ENCODE data around the gene ARL1.
"Not testable (repeated sequence)": the region's sequence is repeated elsewhere in the genome, so short reads cannot be mapped to it uniquely, and the experiment has no call there.

Gene ARL1

GRCh38 chr12:101424620-101425019 is 17.0 kb upstream of the ARL1 start:
- TF ChIP-seq CTCF (IDR thresholded peaks at IDR 0.05; ENCODE audit: low read depth, low read length, missing control alignments): no peak
- DNase-seq (ENCODE audit: low read depth): no peak
- H3K4me3 ChIP-seq (ENCODE audit: low read depth, low read length): no peak overlapping the region

DNA sequence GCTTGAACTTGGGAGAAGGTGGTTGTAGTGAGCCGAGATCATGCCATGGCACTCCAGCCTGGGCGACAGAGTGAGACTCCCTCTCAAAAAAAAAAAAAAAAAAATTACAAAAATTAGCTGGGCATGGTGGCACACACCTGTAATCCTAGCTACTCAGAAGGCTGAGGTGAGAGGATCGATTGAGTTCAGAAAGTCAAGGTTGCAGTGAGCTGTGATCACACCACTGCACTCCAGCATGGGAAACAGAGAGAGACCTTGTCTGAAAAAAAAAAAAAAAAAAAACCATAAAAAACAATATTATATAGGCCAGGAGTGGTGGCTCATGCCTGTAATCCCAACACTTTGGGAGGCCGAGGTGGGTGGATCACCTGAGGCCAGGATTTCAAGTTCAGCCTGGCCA is 14.5 kb upstream of the ARL1 start:
- DNase-seq (ENCODE audit: low read depth); H3K4me3 ChIP-seq (ENCODE audit: low read depth, low read length): not testable (repeated sequence)

DNA sequence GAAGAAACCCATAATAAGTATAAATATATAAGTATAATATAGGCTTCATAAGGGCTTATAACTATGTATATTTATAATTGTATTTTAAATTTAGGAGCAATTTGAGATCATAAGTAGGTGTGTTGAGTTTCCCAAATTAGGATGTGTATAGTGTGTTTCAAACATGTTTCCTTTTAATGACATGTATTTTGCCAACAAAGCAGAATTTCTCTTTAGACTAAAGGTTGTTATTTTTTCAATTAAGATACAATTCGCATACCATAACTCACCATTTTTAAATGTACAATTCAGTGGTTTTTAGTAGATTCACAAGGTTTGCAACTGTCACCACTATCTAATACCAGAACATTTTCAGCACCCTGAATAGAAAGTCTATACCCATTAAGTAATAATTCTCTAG is 7.7 kb upstream of the ARL1 start:
- DNase-seq (ENCODE audit: low read depth): no peak
- TF ChIP-seq CTCF (IDR thresholded peaks at IDR 0.05; ENCODE audit: low read depth, low read length, missing control alignments): no peak
- no peak overlapping the region for H3K4me3 ChIP-seq (ENCODE audit: low read depth, low read length)

DNA sequence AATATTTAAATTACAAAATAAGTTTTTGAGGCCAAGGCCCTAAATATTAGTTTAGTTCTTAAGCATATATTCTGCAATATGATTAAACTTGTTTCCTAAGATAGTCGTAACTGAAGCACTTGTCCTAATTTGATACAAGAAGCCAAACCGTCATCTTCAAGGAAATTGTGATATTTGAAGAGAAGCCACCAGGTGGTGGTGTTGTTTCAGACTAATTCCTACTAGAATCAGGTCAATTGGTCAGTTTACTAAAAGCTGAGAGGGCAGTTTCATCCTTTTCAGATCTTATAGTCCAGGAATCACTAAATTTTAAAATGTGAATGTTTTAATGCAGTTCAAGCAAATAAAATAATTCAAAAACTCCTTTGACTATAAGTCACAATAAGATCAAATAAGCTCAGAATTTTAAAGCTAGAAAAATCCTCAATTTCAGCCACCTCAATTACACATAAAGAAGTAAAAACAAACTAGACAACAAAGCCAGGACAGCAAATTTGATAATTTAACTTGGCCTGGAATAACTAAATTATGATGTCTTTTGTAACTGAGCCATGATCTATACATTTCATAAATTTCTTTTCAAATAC is 7.1 kb upstream of the ARL1 start:
- no peak for DNase-seq (ENCODE audit: low read depth)
- peak; percentile 53 for TF ChIP-seq CTCF (IDR thresholded peaks at IDR 0.05; ENCODE audit: low read depth, low read length, missing control alignments)
- H3K4me3 ChIP-seq (ENCODE audit: low read depth, low read length): no peak overlapping the region

DNA sequence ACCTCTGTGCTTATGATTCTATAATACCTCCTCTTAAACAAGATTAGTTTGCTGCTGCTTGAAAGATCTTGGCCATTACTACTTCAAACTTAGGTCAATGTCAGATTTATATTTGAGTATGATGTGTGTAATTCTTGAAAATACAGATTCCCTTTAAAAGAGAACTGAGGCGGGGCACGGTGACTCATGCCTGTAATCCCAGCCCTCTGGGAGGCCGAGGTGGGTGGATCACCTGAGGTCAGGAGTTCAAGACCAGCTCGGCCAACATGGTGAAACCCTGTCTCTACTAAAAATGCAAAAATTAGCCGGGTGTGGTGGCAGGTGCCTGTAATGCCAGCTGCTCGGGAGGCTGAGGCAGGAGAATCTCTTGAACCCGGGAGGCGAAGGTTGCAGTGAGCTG is 2.6 kb upstream of the ARL1 start:
- H3K4me3 ChIP-seq (ENCODE audit: low read depth, low read length); DNase-seq (ENCODE audit: low read depth): not testable (repeated sequence)

DNA sequence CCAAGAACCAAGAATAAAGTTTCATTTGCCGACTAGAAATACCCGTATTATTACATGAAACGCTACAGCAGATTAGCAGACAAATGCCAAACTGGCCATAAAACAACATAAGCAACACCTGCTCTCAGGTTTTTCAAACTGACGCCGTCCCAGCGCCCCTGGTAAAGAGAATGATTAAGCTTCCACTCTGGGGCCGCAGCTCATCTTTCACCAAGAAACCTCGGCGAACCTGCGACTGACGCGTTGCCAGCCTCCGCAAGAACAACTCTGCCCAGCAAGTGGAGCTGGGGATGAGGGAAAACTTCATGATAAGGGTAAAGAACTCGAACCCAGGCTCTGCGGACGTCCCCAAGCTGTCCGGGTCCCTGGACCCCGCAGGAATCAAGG is 530 bp downstream of the ARL1 start:
- TF ChIP-seq CTCF (IDR thresholded peaks at IDR 0.05; ENCODE audit: low read depth, low read length, missing control alignments): no peak
- peak overlapping the region; percentile 87 for H3K4me3 ChIP-seq (ENCODE audit: low read depth, low read length)
- no peak for DNase-seq (ENCODE audit: low read depth)

DNA sequence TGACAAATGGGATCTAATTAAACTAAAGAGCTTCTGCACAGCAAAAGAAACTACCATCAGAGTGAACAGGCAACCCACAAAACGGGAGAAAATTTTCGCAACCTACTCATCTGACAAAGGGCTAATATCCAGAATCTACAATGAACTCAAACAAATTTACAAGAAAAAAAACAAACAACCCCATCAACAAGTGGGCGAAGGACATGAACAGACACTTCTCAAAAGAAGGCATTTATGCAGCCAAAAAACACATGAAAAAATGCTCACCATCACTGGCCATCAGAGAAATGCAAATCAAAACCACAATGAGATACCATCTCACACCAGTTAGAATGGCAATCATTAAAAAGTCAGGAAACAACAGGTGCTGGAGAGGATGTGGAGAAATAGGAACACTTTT is 16.4 kb downstream of the ARL1 start:
- not testable (repeated sequence) for DNase-seq (ENCODE audit: low read depth); H3K4me3 ChIP-seq (ENCODE audit: low read depth, low read length)

DNA sequence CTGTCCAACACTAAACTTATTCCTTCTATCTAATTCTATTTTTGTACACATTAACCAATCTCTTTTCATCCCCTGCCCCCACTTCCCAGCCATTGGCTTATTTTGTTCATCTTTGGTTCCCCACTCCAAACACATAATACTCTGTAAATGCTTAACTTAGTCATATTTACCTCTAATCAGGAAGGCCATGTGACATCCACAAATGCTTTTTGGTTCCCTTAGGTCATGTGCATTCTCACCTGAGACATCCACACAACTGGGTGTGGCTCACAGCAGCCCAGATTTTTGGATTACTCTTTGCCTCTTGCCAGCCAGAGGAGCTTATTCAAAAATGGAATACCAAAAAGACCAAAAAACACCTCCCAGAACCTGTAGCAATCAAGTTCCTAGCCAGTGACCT is 28.4 kb downstream of the ARL1 start:
- DNase-seq (ENCODE audit: low read depth): no peak
- TF ChIP-seq CTCF (IDR thresholded peaks at IDR 0.05; ENCODE audit: low read depth, low read length, missing control alignments): no peak
- no peak overlapping the region for H3K4me3 ChIP-seq (ENCODE audit: low read depth, low read length)

- no peak overlapping the region for H3K4me3 ChIP-seq (ENCODE audit: low read depth, low read length)
- no peak for TF ChIP-seq CTCF (IDR thresholded peaks at IDR 0.05; ENCODE audit: low read depth, low read length, missing control alignments)
- no peak for DNase-seq (ENCODE audit: low read depth)
Measured at GRCh38 chr12:101375573-101375972, 32.0 kb downstream of the ARL1 start.
